B cell (primary cell): Measurements from ENCODE around the gene TRMO. TPM values are rescaled to one million over a fixed set of nuclear protein-coding genes. Genes with fewer than 3 reads are reported as not detected.

Experiments used
- ATAC-seq: fragments of 200-7000 bp; cut with Tn5 transposase; one replicate; pipeline ENCODE4 v1.10.0; 2021; ENCODE audit warnings: low read depth, mild to moderate bottlenecking, moderate number of reproducible peaks, moderate library complexity
- CTCF ChIA-PET: fragments of 350-600 bp; sonication (Branson Sonifier 250); formaldehyde crosslinking; loops from one replicate; lab custom pipeline; 2021; ENCODE audit warnings: antibody characterized with exemption, inconsistent platforms; lab: Charles Lee
- POLR2A ChIA-PET: fragments of 350-600 bp; sonication (Branson Sonifier 250); formaldehyde crosslinking; loops from one replicate; lab custom pipeline; 2021; ENCODE audit warnings: antibody characterized with exemption; lab: Charles Lee
- DNase-seq: peaks from one replicate; pipeline ENCODE4 v3.0.0; 2013
- H2AFZ ChIP-seq: 2 replicates; pipeline ENCODE4 v1.6.1; 2012; ENCODE audit warnings: mild to moderate bottlenecking, low read depth, low read length; ENCODE audit not compliant: insufficient read depth, poor library complexity, severe bottlenecking
- H3K27ac ChIP-seq, 2 donors: 1 replicate in 1 of 2; 2 replicates in 1 of 2; pipeline ENCODE4 v1.5.1; 2012 to 2013; ENCODE audit warnings: low read length in 2 of 2, mild to moderate bottlenecking in 2 of 2, moderate library complexity in 1 of 2
- H3K27me3 ChIP-seq, 4 experiments: fragments of 200-600 bp in 1 of 4; sonication (generic) in 1 of 4; replicated peaks in 1 of 4; 1 replicate in 2 of 4; 2 replicates in 2 of 4; pipeline versions ENCODE4 v1.6.1 to v1.7.0; 2013 to 2016; ENCODE audit warnings: low read length in 3 of 4, mild to moderate bottlenecking in 2 of 4, mixed read lengths in 1 of 4, moderate library complexity in 1 of 4; ENCODE audit not compliant: insufficient read depth in 4 of 4, control insufficient read depth in 3 of 4; ENCODE audit errors: control extremely low read depth in 1 of 4
- H3K36me3 ChIP-seq, 2 experiments: replicated peaks in 1 of 2; 1 replicate in 1 of 2; 2 replicates in 1 of 2; pipeline versions ENCODE4 v1.6.1 to v1.7.1; 2013; ENCODE audit warnings: low read length in 1 of 2; ENCODE audit not compliant: insufficient read depth in 2 of 2, control insufficient read depth in 1 of 2; ENCODE audit errors: control extremely low read depth in 1 of 2, extremely low read depth in 1 of 2
- H3K4me1 ChIP-seq, 2 donors: fragments of 200-600 bp in 1 of 2; sonication (generic) in 1 of 2; 1 replicate in 1 of 2; 2 replicates in 1 of 2; pipeline versions ENCODE4 v1.5.1 to v1.6.1; 2013 to 2017; ENCODE audit warnings: low read length in 2 of 2; ENCODE audit not compliant: control insufficient read depth in 2 of 2, insufficient read depth in 2 of 2
- H3K4me2 ChIP-seq: replicated peaks from 2 replicates; pipeline ENCODE3; 2012; ENCODE audit warnings: mild to moderate bottlenecking, low read depth, low read length; ENCODE audit not compliant: poor library complexity, severe bottlenecking
- H3K4me3 ChIP-seq, 5 experiments: fragments of 200-600 bp in 1 of 5; sonication (generic) in 1 of 5; 1 replicate in 3 of 5; 2 replicates in 2 of 5; pipeline versions ENCODE4 v1.5.1 to v1.7.0; 2011 to 2016; ENCODE audit warnings: low read length in 4 of 5, mild to moderate bottlenecking in 4 of 5, low read depth in 2 of 5, control low read depth in 1 of 5, moderate library complexity in 1 of 5; ENCODE audit not compliant: insufficient read depth in 1 of 5; ENCODE audit errors: control extremely low read depth in 1 of 5, extremely low read depth in 1 of 5
- H3K79me2 ChIP-seq: fragments of 200-600 bp; sonication (generic); one replicate; pipeline ENCODE4 v1.6.0; 2016; ENCODE audit warnings: low read length; ENCODE audit not compliant: control insufficient read depth, insufficient read depth
- H3K9ac ChIP-seq: fragments of 200-600 bp; sonication (generic); 2 replicates; pipeline ENCODE4 v1.6.1; 2017; ENCODE audit warnings: mild to moderate bottlenecking, low read length, moderate library complexity
- H3K9me3 ChIP-seq, 3 donors: one replicate each; pipeline versions ENCODE4 v1.6.1 to v1.7.1; 2013; ENCODE audit warnings: low read length in 2 of 3; ENCODE audit not compliant: control insufficient read depth in 2 of 3, insufficient read depth in 1 of 3; ENCODE audit errors: control extremely low read depth in 1 of 3
- H4K20me1 ChIP-seq: 2 replicates; pipeline ENCODE4 v1.6.0; 2012; ENCODE audit warnings: mild to moderate bottlenecking, low read length; ENCODE audit not compliant: insufficient read depth, control insufficient read depth, poor library complexity, severe bottlenecking
- H3K27ac Mint-ChIP-seq: one replicate; pipeline ENCODE4 v1.8.0; 2021; ENCODE audit warnings: mixed read lengths
- H3K27me3 Mint-ChIP-seq: one replicate; pipeline ENCODE4 v1.8.0; 2021; ENCODE audit warnings: mixed read lengths
- H3K4me1 Mint-ChIP-seq: one replicate; pipeline ENCODE4 v1.8.0; 2021; ENCODE audit warnings: mixed read lengths
- H3K4me3 Mint-ChIP-seq: one replicate; pipeline ENCODE4 v1.8.0; 2021; ENCODE audit warnings: mixed read lengths
- H3K9me3 Mint-ChIP-seq: one replicate; pipeline ENCODE4 v1.8.0; 2022; ENCODE audit warnings: mixed read lengths; ENCODE audit not compliant: insufficient read depth
- EZH2 ChIP-seq: IDR thresholded peaks from 2 replicates; pipeline ENCODE4 v1.6.1; 2012; ENCODE audit warnings: borderline replicate concordance, low read depth, mild to moderate bottlenecking, moderate library complexity, low read length; ENCODE audit not compliant: insufficient read depth, poor library complexity, severe bottlenecking
- WGBS: methylation state at CpG from one replicate; pipeline ENCODE4 v1.1.5; 2013; ENCODE audit warnings: missing lambda C conversion rate; ENCODE audit not compliant: insufficient coverage; 5-methylcytosine and 5-hydroxymethylcytosine counted together
- intact Hi-C: fragments of 100-400 bp; cut with micrococcal nuclease; formaldehyde crosslinking; loops from one replicate; pipeline ENCODE4 v1.10.0; 2022
- polyA plus RNA-seq: library from polyadenylated mRNA; depleted of rRNA; stranded (reverse); fragments of >200 nt; gene quantifications from 2 replicates; pipeline ENCODE4 v1.2.3, GENCODE V29; 2012
- total RNA-seq, 2 donors: library from RNA; stranded (reverse); fragments of 120-200 nt in 1 of 2; gene quantifications; 1 replicate in 1 of 2; 2 replicates in 1 of 2; pipeline versions ENCODE4 v1.2.3 to v1.2.4, GENCODE V29; 2013 to 2022
- TF ChIP-seq, protein P1 (sequence below): fragments of 200-600 bp; IDR thresholded peaks from one replicate; pipeline ENCODE4 v1.8.0; 2022; ENCODE audit warnings: antibody characterized with exemption, mild to moderate bottlenecking

The TRMO gene
- total and polyA plus RNA-seq, 2 donors (not counting 1 experiment from before 2014, with no cell fraction given): 16.9 to 42.3 TPM

GRCh38 chr9:97940233-97940632 is 17.9 kb upstream of the TRMO start:
- POLR2A ChIA-PET: no interaction called here
- Mint-ChIP-seq H3K27me3 (peaks cover 15% of the 10 kb centered on the region), H3K9me3 (no peaks in the 10 kb centered on the region), H3K4me1 (peaks cover 6% of the 10 kb centered on the region), H3K27ac (no peak overlapping the region), H3K4me3 (no peak overlapping the region)
- intact Hi-C loops: no loop called here
- H3K36me3 ChIP-seq: no peaks in the 10 kb centered on the region
- H3K79me2 ChIP-seq: no peaks in the 10 kb centered on the region
- ATAC-seq: no peak
- H3K27ac ChIP-seq: no peak overlapping the region
- H3K9me3 ChIP-seq: no peaks in the 10 kb centered on the region
- no peaks in the 10 kb centered on the region for H4K20me1 ChIP-seq
- peaks cover 3 to 6% of the 10 kb centered on the region in 2 donors for H3K4me1 ChIP-seq
- H2AFZ ChIP-seq: no peak overlapping the region
- peaks cover 0 to 6% (median 4%) of the 10 kb centered on the region in 4 experiments for H3K27me3 ChIP-seq
- H3K4me3 ChIP-seq: no peak overlapping the region
- no peak overlapping the region for H3K9ac ChIP-seq
- no peak for DNase-seq
- no peak for TF ChIP-seq EZH2
- TF ChIP-seq, protein P1, sequence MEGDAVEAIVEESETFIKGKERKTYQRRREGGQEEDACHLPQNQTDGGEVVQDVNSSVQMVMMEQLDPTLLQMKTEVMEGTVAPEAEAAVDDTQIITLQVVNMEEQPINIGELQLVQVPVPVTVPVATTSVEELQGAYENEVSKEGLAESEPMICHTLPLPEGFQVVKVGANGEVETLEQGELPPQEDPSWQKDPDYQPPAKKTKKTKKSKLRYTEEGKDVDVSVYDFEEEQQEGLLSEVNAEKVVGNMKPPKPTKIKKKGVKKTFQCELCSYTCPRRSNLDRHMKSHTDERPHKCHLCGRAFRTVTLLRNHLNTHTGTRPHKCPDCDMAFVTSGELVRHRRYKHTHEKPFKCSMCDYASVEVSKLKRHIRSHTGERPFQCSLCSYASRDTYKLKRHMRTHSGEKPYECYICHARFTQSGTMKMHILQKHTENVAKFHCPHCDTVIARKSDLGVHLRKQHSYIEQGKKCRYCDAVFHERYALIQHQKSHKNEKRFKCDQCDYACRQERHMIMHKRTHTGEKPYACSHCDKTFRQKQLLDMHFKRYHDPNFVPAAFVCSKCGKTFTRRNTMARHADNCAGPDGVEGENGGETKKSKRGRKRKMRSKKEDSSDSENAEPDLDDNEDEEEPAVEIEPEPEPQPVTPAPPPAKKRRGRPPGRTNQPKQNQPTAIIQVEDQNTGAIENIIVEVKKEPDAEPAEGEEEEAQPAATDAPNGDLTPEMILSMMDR: no peak
- no peak overlapping the region for H3K4me2 ChIP-seq
- CTCF ChIA-PET: interaction anchor here (1.0 kb wide), 1 partner anchor 94 kb away, joined by 3 read pairs; no protein-coding TSS in a partner anchor

- intact Hi-C loops: no loop called here
- H3K4me1 ChIP-seq: peaks cover 3 to 6% of the 10 kb centered on the region in 2 donors
- ATAC-seq (peak; percentile 21), DNase-seq (peak; percentile 42)
- H3K27me3 Mint-ChIP-seq: peaks cover 23% of the 10 kb centered on the region
- H3K9ac ChIP-seq: no peak within 1 kb of the TSS
- H2AFZ ChIP-seq: no peak within 1 kb of the TSS
- H3K9me3 Mint-ChIP-seq: no peaks in the 10 kb centered on the region
- H4K20me1 ChIP-seq: no peaks in the 10 kb centered on the region
- no peak within 1 kb of the TSS for H3K4me2 ChIP-seq
- CTCF ChIA-PET: no interaction called here
- no peak within 1 kb of the TSS for H3K27ac ChIP-seq
- no peaks in the 10 kb centered on the region for H3K9me3 ChIP-seq
- TF ChIP-seq, protein P1: no peak
- TF ChIP-seq EZH2: no peak
- peaks cover 0 to 13% (median 4%) of the 10 kb centered on the region in 4 experiments for H3K27me3 ChIP-seq
- no peaks in the 10 kb centered on the region for H3K36me3 ChIP-seq
- peaks cover 6% of the 10 kb centered on the region for H3K4me1 Mint-ChIP-seq
- no peaks in the 10 kb centered on the region for H3K79me2 ChIP-seq
- no peak within 1 kb of the TSS for H3K4me3 ChIP-seq
- no CpG with 5 or more reads among the region's 3 CpGs for WGBS
- H3K4me3 Mint-ChIP-seq: no peak within 1 kb of the TSS
- POLR2A ChIA-PET: no interaction called here
- no peak within 1 kb of the TSS for H3K27ac Mint-ChIP-seq
These were observed 15.9 kb upstream of the TRMO start, which contains the start of gene HEMGN for GRCh38 chr9:97938081-97938644. Gene HEMGN (minus strand): TSS chr9:97938172. CDS start chr9:97938136, 36 bp downstream.
